ENCODE data around the gene POR. TPM values are rescaled to one million over a fixed set of nuclear protein-coding genes. Genes with fewer than 3 reads are reported as not detected.
A peak's percentile ranks its signal among the peaks of the same experiment; 100 is the strongest.
"Not testable (repeated sequence)": the region's sequence is repeated elsewhere in the genome, so short reads cannot be mapped to it uniquely, and the experiment has no call there.

Gene POR
- polyA plus RNA-seq, 3 donors = 71.6 to 74.1 (median 72.9) TPM

DNA sequence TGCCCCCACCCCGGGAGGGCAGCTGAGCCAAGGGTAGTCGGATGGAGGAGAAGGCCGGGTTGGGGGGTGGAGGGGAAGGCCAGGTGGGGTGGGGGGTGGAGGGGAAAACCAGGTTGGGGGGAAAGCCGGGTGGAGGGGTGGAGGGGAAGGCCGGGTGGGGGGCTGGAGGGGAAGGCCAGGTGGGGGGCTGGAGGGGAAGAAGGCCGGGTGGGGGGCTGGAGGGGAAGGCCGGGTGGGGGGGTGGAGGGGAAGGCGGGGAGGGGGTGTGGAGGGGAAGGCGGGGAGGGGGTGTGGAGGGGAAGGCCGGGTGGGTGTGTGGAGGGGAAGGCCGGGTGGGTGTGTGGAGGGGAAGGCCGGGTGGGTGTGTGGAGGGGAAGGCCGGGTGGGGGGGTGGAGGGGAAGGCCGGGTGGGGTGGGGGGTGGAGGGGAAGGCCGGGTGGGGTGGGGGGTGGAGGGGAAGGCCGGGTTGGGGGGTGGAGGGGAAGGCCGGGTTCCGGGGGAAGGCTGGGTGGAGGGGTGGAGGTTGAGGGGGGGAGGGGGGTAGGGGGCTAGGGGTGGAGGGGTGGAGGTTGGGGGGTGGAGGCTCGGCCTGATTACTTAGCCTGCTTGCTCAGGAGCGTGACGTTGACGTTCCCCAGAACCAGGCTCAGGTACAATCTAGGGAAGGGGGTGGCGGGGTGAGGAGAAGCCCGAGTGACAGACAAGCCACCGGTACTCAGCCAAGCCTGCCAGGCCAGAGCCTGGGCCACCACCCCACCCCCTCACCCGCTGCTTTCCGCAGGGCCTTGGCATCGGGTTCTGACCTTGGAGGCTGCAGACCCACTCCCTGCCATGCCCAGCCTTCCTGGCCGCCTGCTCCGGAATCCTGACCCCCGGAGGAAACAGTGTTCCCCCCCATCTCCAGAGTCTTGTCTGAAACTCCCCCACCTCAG is 73.9 kb downstream of the POR start:
- DNase-seq = no peak

- no peak for DNase-seq
These were observed 74.8 kb downstream of the POR start for GRCh38 chr7:75989500-75990388.

DNA sequence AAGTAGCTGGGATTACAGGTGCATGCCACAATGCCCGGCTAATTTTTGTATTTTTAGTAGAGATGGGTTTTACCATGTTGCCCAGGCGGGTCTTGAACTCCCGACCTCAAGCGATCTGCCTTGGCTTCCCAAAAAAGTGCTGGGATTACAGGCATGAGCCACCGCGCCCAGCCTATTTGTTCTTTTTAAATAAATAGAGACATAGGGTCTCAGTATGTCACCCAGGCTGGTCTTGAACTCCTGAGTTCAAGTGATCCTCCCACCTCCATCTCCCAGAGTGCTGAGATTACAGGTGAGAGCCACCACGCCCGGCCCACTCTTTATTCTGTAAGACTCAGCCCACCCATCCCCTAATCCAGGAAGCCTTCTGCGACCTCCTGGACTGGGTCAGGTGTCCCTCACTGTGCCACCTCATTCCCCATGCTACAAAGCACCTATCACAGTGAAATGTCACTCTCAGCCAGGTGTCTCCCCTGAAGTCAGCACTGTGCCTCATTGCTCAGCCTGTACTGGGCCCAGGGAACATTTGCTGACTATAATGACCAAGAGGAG is 76.7 kb downstream of the POR start:
- DNase-seq = no peak

DNA sequence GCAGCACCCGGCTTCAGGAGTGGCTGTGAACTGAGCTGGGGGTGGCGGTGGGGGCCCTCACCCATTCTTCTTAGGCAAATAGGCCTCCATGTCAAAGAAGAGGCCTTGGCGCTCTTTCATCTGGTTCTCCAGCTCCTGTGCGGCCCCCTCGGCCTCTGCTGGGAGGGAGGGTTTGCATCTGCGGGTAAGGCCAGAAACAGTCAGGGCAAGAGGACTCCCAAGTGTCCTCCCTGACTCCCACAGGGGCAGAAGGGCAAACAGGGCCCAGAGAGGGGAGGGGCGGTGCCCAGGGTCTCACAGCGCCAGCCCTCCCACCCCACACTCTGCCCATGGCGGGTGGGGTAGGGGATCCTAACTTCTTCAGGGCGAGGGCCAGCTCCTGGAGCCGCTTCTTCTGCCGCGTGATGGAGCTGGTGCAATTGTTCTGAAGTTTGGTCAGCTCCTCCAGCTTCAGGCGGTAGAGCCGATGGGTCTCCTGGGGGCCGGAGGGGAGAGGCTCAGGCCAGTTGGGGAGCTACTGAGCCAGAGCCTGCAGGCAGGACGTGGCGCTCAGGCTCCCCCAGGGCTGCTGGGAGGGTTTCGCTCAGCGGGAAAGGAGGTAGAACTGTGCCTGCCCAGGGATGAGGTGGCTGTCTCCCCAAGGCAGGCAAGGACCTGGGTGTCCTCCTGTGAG is 77.3 kb downstream of the POR start:
- no peak for DNase-seq

- DNase-seq = no peak
These were observed 78.9 kb downstream of the POR start for GRCh38 chr7:75993689-75994387.

DNA sequence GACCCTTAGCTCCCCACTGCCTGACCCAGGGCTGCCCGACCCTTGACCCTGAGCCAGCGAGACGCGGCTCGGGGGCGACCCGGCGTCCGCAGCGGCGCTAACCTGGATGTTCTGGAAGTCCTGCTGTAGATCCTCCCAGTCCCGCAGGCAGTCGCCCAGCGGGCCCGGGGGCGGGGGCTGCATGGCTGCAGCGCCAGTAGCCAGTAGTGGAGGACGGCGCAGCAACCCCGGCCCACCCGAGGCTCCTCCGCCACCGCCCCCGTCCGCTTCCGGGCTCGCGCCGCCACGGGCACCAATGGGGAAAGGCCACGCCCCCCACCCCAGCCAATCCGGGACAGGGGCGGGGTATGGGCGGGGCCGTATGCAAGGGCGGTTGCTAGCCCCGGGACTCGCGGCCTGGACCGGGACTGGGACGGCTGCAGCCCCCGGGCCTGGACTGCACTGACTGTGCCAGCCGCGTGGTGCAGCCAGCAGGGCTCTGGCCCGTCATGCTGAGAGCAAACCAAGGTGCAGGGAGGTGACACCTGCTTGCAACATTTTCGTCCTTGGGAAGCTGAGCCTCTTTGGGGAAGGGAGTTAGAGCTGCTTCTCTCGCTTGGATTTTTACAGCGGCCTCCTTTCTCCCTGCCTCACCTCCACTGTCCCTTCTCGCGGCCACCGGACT is 79.6 kb downstream of the POR start, which contains the start of gene TMEM120A:
TMEM120A (minus strand) TSS at position 208 of the 664 bp plus-strand sequence; CDS start at position 183, 25 bp downstream.
- DNase-seq = peak; percentile 92

- no peak for DNase-seq
These were observed 80.1 kb downstream of the POR start for GRCh38 chr7:75995052-75995471.

GRCh38 chr7:75995996-75996395 is 81.0 kb downstream of the POR start:
- no peak for DNase-seq

GRCh38 chr7:75996476-75996875 is 81.5 kb downstream of the POR start:
- DNase-seq = no peak

DNA sequence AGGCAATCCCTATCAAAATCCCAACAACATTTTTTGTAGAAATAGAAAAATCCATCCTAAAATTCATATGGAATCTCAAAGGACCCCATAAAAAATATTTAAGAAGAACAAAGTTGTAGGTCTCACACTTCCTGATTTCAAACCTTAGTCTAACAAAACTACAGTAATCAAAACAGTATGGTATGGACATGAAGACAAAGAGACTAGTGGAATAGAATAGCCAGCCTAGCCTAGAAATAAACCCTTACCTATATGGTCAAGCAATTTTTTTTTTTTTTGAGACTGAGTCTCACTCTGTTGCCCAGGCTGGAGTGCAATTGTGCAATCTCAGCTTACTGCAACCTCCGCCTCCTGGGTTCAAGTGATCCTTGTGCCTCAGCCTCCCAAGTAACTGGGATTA is 83.1 kb downstream of the POR start:
- no peak for DNase-seq

DNA sequence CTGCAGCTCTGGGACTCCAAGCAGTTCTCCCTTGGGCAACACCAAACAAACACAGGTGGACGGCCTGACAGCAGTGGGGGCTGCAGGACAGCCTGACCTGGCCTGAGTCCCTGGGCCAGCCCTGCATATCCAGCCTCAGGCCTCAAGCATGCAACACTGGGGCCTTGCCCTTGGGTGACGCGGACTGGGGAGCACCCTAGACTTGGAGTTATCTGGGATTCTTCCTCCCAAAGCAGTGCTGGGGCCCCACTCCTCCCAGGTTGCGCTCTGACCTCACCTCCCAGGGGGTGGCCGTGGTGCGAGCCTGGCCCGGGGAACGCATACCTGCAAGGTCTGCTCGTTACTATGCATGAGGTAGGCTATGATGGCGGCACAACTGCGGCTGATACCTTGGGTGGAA is 85.6 kb downstream of the POR start:
- no peak for DNase-seq

GRCh38 chr7:76002139-76002538 is 87.2 kb downstream of the POR start:
- DNase-seq = no peak

- DNase-seq = no peak
These were observed 87.9 kb downstream of the POR start for GRCh38 chr7:76002822-76003221.

GRCh38 chr7:76003351-76003750 is 88.4 kb downstream of the POR start:
- no peak for DNase-seq

- not testable (repeated sequence) for DNase-seq
These were observed 90.0 kb downstream of the POR start for GRCh38 chr7:76005004-76005403.

GRCh38 chr7:76008156-76008687 is 93.3 kb downstream of the POR start:
- DNase-seq = no peak

DNA sequence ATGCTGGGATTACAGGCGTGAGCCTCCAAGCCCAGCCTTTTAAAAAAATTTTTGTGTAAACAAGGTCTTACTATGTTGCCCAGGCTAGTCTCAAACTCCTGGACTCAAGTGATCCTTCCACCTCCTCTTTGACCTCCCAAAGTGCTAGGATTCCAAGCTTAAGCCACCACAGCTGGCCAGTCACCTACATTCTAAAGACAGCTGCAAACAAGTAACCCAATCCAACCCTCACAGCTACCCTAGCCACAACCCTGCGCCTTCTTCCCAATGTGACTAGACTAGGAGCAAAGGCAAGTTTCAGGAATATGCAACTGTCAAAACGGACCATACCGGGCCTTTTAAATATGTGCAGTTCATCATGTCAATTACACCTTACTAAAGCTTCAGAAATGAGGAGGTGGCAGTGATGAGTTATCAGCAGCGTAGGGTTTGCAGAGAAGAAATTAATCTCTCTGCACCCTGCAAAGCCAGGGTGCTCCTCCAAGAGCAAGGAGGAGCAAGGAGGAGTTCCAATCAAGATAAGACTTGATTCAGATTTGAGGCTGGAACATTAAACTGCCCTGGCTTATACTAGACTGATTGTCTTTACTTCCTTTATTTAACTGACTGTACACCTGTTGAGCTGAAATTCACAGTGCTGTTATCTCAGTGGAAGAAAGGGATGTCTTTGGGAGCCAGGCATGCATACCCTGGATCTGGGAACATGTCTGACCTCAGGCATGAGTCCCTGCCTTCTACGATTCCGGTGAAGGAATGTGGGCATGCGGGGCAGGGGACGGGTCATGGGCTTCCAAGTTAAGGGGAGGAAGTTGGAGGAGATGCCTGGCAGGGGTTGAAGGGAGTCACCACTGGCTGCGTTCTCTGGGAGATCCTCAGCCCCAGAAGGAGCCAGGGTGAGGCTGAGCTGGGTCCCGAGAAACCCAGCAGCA is 95.0 kb downstream of the POR start:
- no peak for DNase-seq

DNA sequence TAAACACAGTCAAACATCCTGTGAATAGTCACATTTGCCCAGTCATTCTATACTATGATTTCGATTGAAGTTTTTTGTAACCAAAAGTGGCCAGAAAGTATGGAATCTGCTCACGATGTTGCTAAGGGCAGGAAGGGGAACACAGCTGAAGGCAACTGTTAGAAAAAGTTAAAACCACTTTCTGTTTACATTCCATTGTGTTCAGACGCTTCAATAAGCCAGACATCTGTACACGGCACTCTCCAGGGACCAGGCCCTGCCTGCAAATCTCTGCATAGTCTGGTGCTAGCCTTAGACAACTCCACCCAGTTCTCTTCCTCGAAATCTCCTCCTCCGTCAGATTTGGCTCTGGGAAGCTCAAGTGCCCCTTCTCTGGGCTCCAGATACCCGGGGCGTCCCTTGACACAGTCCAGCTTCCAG is 96.5 kb downstream of the POR start:
- DNase-seq = no peak

All from renal pelvis (tissue), 4 donors.